ENCODE data around the gene LDB3.

- TF ChIP-seq CTCF (IDR thresholded peaks at IDR 0.05), result no peak
- no peak for TF ChIP-seq POLR2A (IDR thresholded peaks at IDR 0.05)
- TF ChIP-seq POLR2AphosphoS5 (IDR thresholded peaks at IDR 0.05; ENCODE audit: insufficient read depth in 1 of 2, low read depth in 1 of 2), result no peak
Observed at GRCh38 chr10:86747796-86748581, 79.7 kb downstream of the LDB3 start.
